K562 treated with DMSO at 1 percent for 48 hours (cell line): ENCODE results near the gene CARD14. TPM values are rescaled to one million over a fixed set of nuclear protein-coding genes. Genes with fewer than 3 reads are reported as not detected.

Experiments
- total RNA-seq: library from RNA; unstranded; fragments of 300-600 nt; gene quantifications from 2 replicates; pipeline ENCODE4 v1.2.3, GENCODE V29; 2022; ENCODE audit warnings: low replicate concordance; ENCODE audit errors: extremely low read depth

The CARD14 gene
- not detected in 2 replicates for total RNA-seq

GRCh38 chr17:80169784-80170500 is at the start of gene CARD14:
CARD14 (plus strand) TSS chr17:80170030; CDS start chr17:80181439, 11,409 bp downstream.

GRCh38 chr17:80147035-80147822 is 22.6 kb upstream of the CARD14 start, which contains the start of gene EIF4A3:
EIF4A3 (minus strand) TSS chr17:80147128; CDS start chr17:80146961, 167 bp downstream.

GRCh38 chr17:80220054-80220735 is 50.4 kb downstream of the CARD14 start, which contains the start of the genes SGSH and SLC26A11:
SGSH (minus strand) TSS chr17:80220333; CDS start chr17:80220313, 20 bp downstream.
SLC26A11 (plus strand) TSS chr17:80220427; CDS start chr17:80221561, 1,134 bp downstream.

Other genes starting within 250 kb of the CARD14 start
- gene TBC1D16, start 134.2 kb upstream of the CARD14 start, total RNA-seq: not detected in 2 replicates
- gene CCDC40, start 133.4 kb upstream of the CARD14 start, total RNA-seq: not detected in 2 replicates
- not detected in 2 replicates for gene GAA, start 68.4 kb upstream of the CARD14 start, total RNA-seq
- gene EIF4A3, start 22.9 kb upstream of the CARD14 start, total RNA-seq: not detected in 2 replicates
- not detected in 2 replicates for gene SGSH, start 50.3 kb downstream of the CARD14 start, total RNA-seq
- gene SLC26A11, start 50.4 kb downstream of the CARD14 start, total RNA-seq: not detected in 2 replicates
- 85.7 TPM in 1 of 2 replicates, not detected in the other for gene RNF213, start 90.8 kb downstream of the CARD14 start, total RNA-seq
- gene ENDOV, start 245.1 kb downstream of the CARD14 start, total RNA-seq: not detected in 2 replicates